SK-N-SH treated with all-trans-retinoic acid at 6 μM for 48 hours (cell line): ENCODE measurements around the gene HS1BP3.

Source experiments
- ATAC-seq: fragments of 200-7000 bp; cut with Tn5 transposase; 3 replicates; pipeline ENCODE4 v1.9.1; 2020; ENCODE audit warnings: mild to moderate bottlenecking, moderate library complexity
- ARNTL ChIP-seq: fragments of 450-650 bp; formaldehyde crosslinking; IDR thresholded peaks from 2 replicates; pipeline ENCODE4 v1.5.0; 2020; ENCODE audit warnings: low read depth, mild to moderate bottlenecking, moderate library complexity, borderline replicate concordance
- BACH2 ChIP-seq: fragments of 250-450 bp; sonication (Bioruptor Pico); IDR thresholded peaks from 2 replicates; pipeline ENCODE4 v1.9.0; 2021; ENCODE audit warnings: mild to moderate bottlenecking, borderline replicate concordance
- CREB5 ChIP-seq: fragments of 250-450 bp; sonication (Bioruptor Pico); IDR thresholded peaks from 2 replicates; pipeline ENCODE4 v1.5.1; 2020; ENCODE audit warnings: low read depth, mild to moderate bottlenecking, moderate library complexity
- CSDC2 ChIP-seq: fragments of 250-450 bp; sonication (Bioruptor Pico); IDR thresholded peaks from 2 replicates; pipeline ENCODE4 v1.5.0; 2020; ENCODE audit warnings: mild to moderate bottlenecking, moderate library complexity
- CSRNP3 ChIP-seq: fragments of 250-450 bp; sonication (Bioruptor Pico); IDR thresholded peaks from 2 replicates; pipeline ENCODE4 v1.5.1; 2021; ENCODE audit warnings: mild to moderate bottlenecking, moderate library complexity
- ESRRG ChIP-seq: fragments of 250-450 bp; sonication (Bioruptor Pico); IDR thresholded peaks from 2 replicates; pipeline ENCODE4 v1.6.1; 2021; ENCODE audit warnings: mild to moderate bottlenecking
- GLIS3 ChIP-seq: fragments of 250-450 bp; sonication (Bioruptor Pico); IDR thresholded peaks from 2 replicates; pipeline ENCODE4 v1.5.0; 2020; ENCODE audit warnings: mild to moderate bottlenecking, moderate library complexity
- ISL1 ChIP-seq: fragments of 250-450 bp; sonication (Bioruptor Pico); IDR thresholded peaks from 2 replicates; pipeline ENCODE4 v2.1.2; 2022; ENCODE audit warnings: mild to moderate bottlenecking, moderate library complexity
- OSR1 ChIP-seq: fragments of 250-450 bp; sonication (Bioruptor Pico); IDR thresholded peaks from 2 replicates; pipeline ENCODE4 v1.8.0; 2022; ENCODE audit warnings: moderate library complexity, mild to moderate bottlenecking, inconsistent platforms
- PATZ1 ChIP-seq: fragments of 250-450 bp; sonication (Bioruptor Pico); IDR thresholded peaks from 2 replicates; pipeline ENCODE4 v1.8.0; 2020; ENCODE audit warnings: mild to moderate bottlenecking, moderate library complexity, borderline replicate concordance
- PPARA ChIP-seq: fragments of 250-450 bp; sonication (Bioruptor Pico); IDR thresholded peaks from 2 replicates; pipeline ENCODE4 v1.5.0; 2020; ENCODE audit warnings: mild to moderate bottlenecking, borderline replicate concordance
- RARB ChIP-seq: fragments of 250-450 bp; sonication (Bioruptor Pico); IDR thresholded peaks from 2 replicates; pipeline ENCODE4 v1.8.0; 2021; ENCODE audit warnings: mild to moderate bottlenecking, moderate library complexity
- SNAI2 ChIP-seq: fragments of 250-450 bp; sonication (Bioruptor Pico); IDR thresholded peaks from 2 replicates; pipeline ENCODE4 v1.5.0; 2020; ENCODE audit warnings: mild to moderate bottlenecking, moderate library complexity
- TCF4 ChIP-seq: fragments of 250-450 bp; sonication (Bioruptor Pico); IDR thresholded peaks from 2 replicates; pipeline ENCODE4 v1.8.0; 2021; ENCODE audit warnings: mild to moderate bottlenecking, moderate library complexity, borderline replicate concordance
- TOX ChIP-seq: fragments of 250-450 bp; sonication (Bioruptor Pico); IDR thresholded peaks from 2 replicates; pipeline ENCODE4 v1.8.0; 2021; ENCODE audit warnings: mild to moderate bottlenecking, moderate library complexity, borderline replicate concordance
- TSHZ2 ChIP-seq: fragments of 250-450 bp; sonication (Bioruptor Pico); IDR thresholded peaks from 2 replicates; pipeline ENCODE4 v1.5.0; 2020; ENCODE audit warnings: mild to moderate bottlenecking, moderate library complexity
- ZC3H10 ChIP-seq: fragments of 250-450 bp; sonication (Bioruptor Pico); IDR thresholded peaks from 2 replicates; pipeline ENCODE4 v1.5.1; 2021; ENCODE audit warnings: mild to moderate bottlenecking, moderate library complexity
- ZFP3 ChIP-seq: fragments of 250-450 bp; sonication (Bioruptor Pico); IDR thresholded peaks from 2 replicates; pipeline ENCODE4 v1.5.0; 2020; ENCODE audit warnings: mild to moderate bottlenecking, moderate library complexity
- ZFP30 ChIP-seq: fragments of 450-650 bp; formaldehyde crosslinking; IDR thresholded peaks from 2 replicates; pipeline ENCODE4 v1.5.0; 2022; ENCODE audit warnings: mild to moderate bottlenecking, moderate library complexity
- ZNF565 ChIP-seq: fragments of 450-650 bp; formaldehyde crosslinking; conservative IDR thresholded peaks from 2 replicates; pipeline ENCODE4 v1.5.0; 2020; ENCODE audit warnings: low read depth, mild to moderate bottlenecking, moderate library complexity
- ZNF70 ChIP-seq: fragments of 450-650 bp; formaldehyde crosslinking; IDR thresholded peaks from 2 replicates; pipeline ENCODE4 v1.5.0; 2020; ENCODE audit warnings: mild to moderate bottlenecking, moderate library complexity
- ZNF8 ChIP-seq: fragments of 450-650 bp; formaldehyde crosslinking; IDR thresholded peaks from 2 replicates; pipeline ENCODE4 v1.5.0; 2020; ENCODE audit warnings: mild to moderate bottlenecking, moderate library complexity

HS1BP3 gene

GRCh38 chr2:20596973-20597859, 53.7 kb downstream of the HS1BP3 start:
- ATAC-seq = no peak
- TF ChIP-seq ZNF8 (CRISPR knock-in tag) = no peak
- no peak for TF ChIP-seq GLIS3 (CRISPR knock-in tag)
- TF ChIP-seq ARNTL (CRISPR knock-in tag) = no peak
- no peak for TF ChIP-seq ESRRG (CRISPR knock-in tag)
- no peak for TF ChIP-seq CSDC2 (CRISPR knock-in tag)
- no peak for TF ChIP-seq RARB

GRCh38 chr2:20596193-20596972, 54.5 kb downstream of the HS1BP3 start:
- ATAC-seq = no peak
- TF ChIP-seq ISL1 (no peak), GLIS3 (CRISPR knock-in tag) (no peak), ARNTL (CRISPR knock-in tag) (no peak), ZC3H10 (CRISPR knock-in tag) (no peak), CREB5 (CRISPR knock-in tag) (no peak), PPARA (no peak), PATZ1 (CRISPR knock-in tag) (no peak), ZFP30 (no peak), ZNF70 (no peak), RARB (no peak), BACH2 (CRISPR knock-in tag) (no peak), TOX (CRISPR knock-in tag) (no peak), OSR1 (CRISPR knock-in tag) (no peak), TCF4 (CRISPR knock-in tag) (no peak), CSDC2 (CRISPR knock-in tag) (no peak), ZNF565 (CRISPR knock-in tag) (no peak), ESRRG (CRISPR knock-in tag) (no peak), SNAI2 (no peak), CSRNP3 (CRISPR knock-in tag) (no peak)
- TF ChIP-seq, all 23 proteins: peak for 0

- no peak for TF ChIP-seq CSRNP3 (CRISPR knock-in tag)
- no peak for TF ChIP-seq ZFP3 (CRISPR knock-in tag)
- no peak for TF ChIP-seq OSR1 (CRISPR knock-in tag)
- TF ChIP-seq PPARA = no peak
- no peak for TF ChIP-seq ESRRG (CRISPR knock-in tag)
- TF ChIP-seq ZNF565 (CRISPR knock-in tag) = no peak
- no peak for TF ChIP-seq ZFP30
- no peak for TF ChIP-seq ZC3H10 (CRISPR knock-in tag)
- TF ChIP-seq PATZ1 (CRISPR knock-in tag) = no peak
- TF ChIP-seq TCF4 (CRISPR knock-in tag) = no peak
- TF ChIP-seq TSHZ2 (CRISPR knock-in tag) = no peak
- TF ChIP-seq ZNF8 (CRISPR knock-in tag) = no peak
- no peak for TF ChIP-seq ISL1
- TF ChIP-seq ZNF70 = no peak
- ATAC-seq = no peak
These were observed 55.3 kb downstream of the HS1BP3 start for GRCh38 chr2:20595439-20596192.
